Mesendoderm (in vitro differentiated cells): Measurements from ENCODE around the gene SIGLEC9.

Experiments
- DNase-seq: peaks from one replicate; pipeline ENCODE4 v3.0.0; 2013
- H2AK5ac ChIP-seq: 2 replicates; pipeline ENCODE4 v1.6.1; 2013; ENCODE audit warnings: low read length, inconsistent platforms
- H2BK120ac ChIP-seq: 2 replicates; pipeline ENCODE4 v1.6.1; 2013; ENCODE audit warnings: low read depth, mild to moderate bottlenecking, low read length, moderate library complexity, mixed read lengths
- H2BK15ac ChIP-seq: replicated peaks from 2 replicates; pipeline ENCODE4 v1.6.1; 2013; ENCODE audit warnings: low read depth, mild to moderate bottlenecking, moderate library complexity
- H2BK5ac ChIP-seq: 2 replicates; pipeline ENCODE4 v1.6.1; 2013; ENCODE audit warnings: low read length, inconsistent platforms
- H3K18ac ChIP-seq: 2 replicates; pipeline ENCODE4 v1.6.1; 2013; ENCODE audit warnings: mild to moderate bottlenecking, low read length, mixed read lengths
- H3K23ac ChIP-seq: one replicate; pipeline ENCODE4 v1.6.1; 2013; ENCODE audit warnings: low read length
- H3K27ac ChIP-seq: 2 replicates; pipeline ENCODE4 v1.5.1; 2013; ENCODE audit warnings: low read depth, mild to moderate bottlenecking, inconsistent platforms, low read length, moderate library complexity
- H3K27me3 ChIP-seq: 2 replicates; pipeline ENCODE4 v1.6.1; 2013; ENCODE audit warnings: low read length, control low read depth, mild to moderate bottlenecking, inconsistent platforms; ENCODE audit not compliant: insufficient read depth, poor library complexity
- H3K36me3 ChIP-seq: 2 replicates; pipeline ENCODE4 v1.6.1; 2013; ENCODE audit warnings: low read length, inconsistent platforms; ENCODE audit not compliant: control insufficient read depth, insufficient read depth
- H3K4ac ChIP-seq: one replicate; pipeline ENCODE4 v1.6.1; 2013; ENCODE audit warnings: low read depth, mild to moderate bottlenecking, low read length, moderate library complexity
- H3K4me1 ChIP-seq: 2 replicates; pipeline ENCODE4 v1.6.1; 2013; ENCODE audit warnings: low read depth, low read length, inconsistent platforms; ENCODE audit not compliant: control insufficient read depth
- H3K4me2 ChIP-seq: 2 replicates; pipeline ENCODE4 v1.6.1; 2013; ENCODE audit warnings: low read length
- H3K4me3 ChIP-seq: 2 replicates; pipeline ENCODE4 v1.5.1; 2013; ENCODE audit warnings: mild to moderate bottlenecking, low read length
- H3K56ac ChIP-seq: one replicate; pipeline ENCODE4 v1.6.1; 2013; ENCODE audit warnings: low read length
- H3K79me1 ChIP-seq: 2 replicates; pipeline ENCODE4 v1.6.1; 2013; ENCODE audit warnings: low read length, inconsistent platforms
- H3K79me2 ChIP-seq: 2 replicates; pipeline ENCODE4 v1.6.1; 2013; ENCODE audit warnings: mild to moderate bottlenecking, low read length; ENCODE audit not compliant: control insufficient read depth, insufficient read depth
- H3K9ac ChIP-seq: 2 replicates; pipeline ENCODE4 v1.6.1; 2013; ENCODE audit warnings: low read length, inconsistent platforms
- H4K5ac ChIP-seq: one replicate; pipeline ENCODE4 v1.6.1; 2013; ENCODE audit warnings: low read length
- H4K8ac ChIP-seq: one replicate; pipeline ENCODE4 v1.6.1; 2013; ENCODE audit warnings: low read depth, mild to moderate bottlenecking, control low read depth, low read length, moderate library complexity
- WGBS: extraction: QIAGEN DNeasy Blood & Tissue Kit; methylation state at CpG from one replicate; pipeline ENCODE4 v1.1.7; 2013; ENCODE audit warnings: low lambda C conversion rate, missing lambda C conversion rate; ENCODE audit not compliant: insufficient coverage; ENCODE audit errors: extremely low coverage; 5-methylcytosine and 5-hydroxymethylcytosine counted together

Gene SIGLEC9

GRCh38 chr19:51159656-51160055 is 35.0 kb downstream of the SIGLEC9 start:
- Histone ChIP-seq H3K18ac (no peak overlapping the region), H3K4ac (no peak overlapping the region), H2BK15ac (no peak overlapping the region), H3K36me3 (no peaks in the 10 kb centered on the region), H3K79me1 (no peaks in the 10 kb centered on the region), H3K27ac (no peak overlapping the region), H3K56ac (no peak overlapping the region), H2BK120ac (no peak overlapping the region), H3K4me2 (no peak overlapping the region), H4K8ac (no peak overlapping the region), H3K9ac (no peak overlapping the region), H2BK5ac (no peak overlapping the region), H3K79me2 (no peaks in the 10 kb centered on the region), H3K4me1 (no peaks in the 10 kb centered on the region), H2AK5ac (no peak overlapping the region), H3K23ac (no peak overlapping the region), H4K5ac (no peak overlapping the region), H3K4me3 (no peak overlapping the region), H3K27me3 (no peaks in the 10 kb centered on the region)
- no CpG with 5 or more reads among the region's 4 CpGs for WGBS
- no peak for DNase-seq

GRCh38 chr19:51161266-51161665 is 36.6 kb downstream of the SIGLEC9 start:
- no peak overlapping the region for H2BK120ac ChIP-seq
- DNase-seq = no peak
- H3K79me2 ChIP-seq = no peaks in the 10 kb centered on the region
- no peaks in the 10 kb centered on the region for H3K36me3 ChIP-seq
- no peaks in the 10 kb centered on the region for H3K79me1 ChIP-seq
- no peak overlapping the region for H3K4ac ChIP-seq
- H3K27ac ChIP-seq = no peak overlapping the region
- H3K23ac ChIP-seq = no peak overlapping the region
- no peak overlapping the region for H4K8ac ChIP-seq
- no peak overlapping the region for H4K5ac ChIP-seq
- no peak overlapping the region for H3K56ac ChIP-seq
- H3K18ac ChIP-seq = no peak overlapping the region
- H2BK5ac ChIP-seq = no peak overlapping the region
- H3K9ac ChIP-seq = no peak overlapping the region
- WGBS = no CpG with 5 or more reads among the region's 1 CpG
- no peak overlapping the region for H3K4me3 ChIP-seq
- no peak overlapping the region for H2AK5ac ChIP-seq
- no peaks in the 10 kb centered on the region for H3K27me3 ChIP-seq
- no peak overlapping the region for H3K4me2 ChIP-seq
- H3K4me1 ChIP-seq = no peaks in the 10 kb centered on the region
- H2BK15ac ChIP-seq = no peak overlapping the region

GRCh38 chr19:51161867-51162496 is 37.3 kb downstream of the SIGLEC9 start:
- H3K36me3 ChIP-seq = no peaks in the 10 kb centered on the region
- H2BK5ac ChIP-seq = no peak overlapping the region
- no peaks in the 10 kb centered on the region for H3K79me1 ChIP-seq
- no peak overlapping the region for H3K9ac ChIP-seq
- no peak overlapping the region for H2BK120ac ChIP-seq
- no peak for DNase-seq
- no peak overlapping the region for H4K8ac ChIP-seq
- no peak overlapping the region for H4K5ac ChIP-seq
- no peak overlapping the region for H3K23ac ChIP-seq
- no peak overlapping the region for H2BK15ac ChIP-seq
- H3K27me3 ChIP-seq = no peaks in the 10 kb centered on the region
- no peak overlapping the region for H3K4ac ChIP-seq
- H3K79me2 ChIP-seq = no peaks in the 10 kb centered on the region
- no peak overlapping the region for H2AK5ac ChIP-seq
- WGBS = no CpG with 5 or more reads among the region's 4 CpGs
- no peak overlapping the region for H3K18ac ChIP-seq
- H3K4me3 ChIP-seq = no peak overlapping the region
- no peak overlapping the region for H3K56ac ChIP-seq
- H3K4me1 ChIP-seq = no peaks in the 10 kb centered on the region
- no peak overlapping the region for H3K27ac ChIP-seq
- H3K4me2 ChIP-seq = no peak overlapping the region

GRCh38 chr19:51163257-51163656 is 38.6 kb downstream of the SIGLEC9 start:
- Histone ChIP-seq H3K23ac (no peak overlapping the region), H3K27me3 (no peaks in the 10 kb centered on the region), H2BK120ac (no peak overlapping the region), H3K4me2 (no peak overlapping the region), H3K4me3 (no peak overlapping the region), H3K18ac (no peak overlapping the region), H3K9ac (no peak overlapping the region), H3K4ac (no peak overlapping the region), H3K36me3 (no peaks in the 10 kb centered on the region), H2BK15ac (no peak overlapping the region), H3K79me1 (no peaks in the 10 kb centered on the region), H2AK5ac (no peak overlapping the region), H3K79me2 (no peaks in the 10 kb centered on the region), H3K56ac (no peak overlapping the region), H4K8ac (no peak overlapping the region), H4K5ac (no peak overlapping the region), H3K27ac (no peak overlapping the region), H2BK5ac (no peak overlapping the region), H3K4me1 (no peaks in the 10 kb centered on the region)
- DNase-seq = no peak
- no CpG with 5 or more reads among the region's 3 CpGs for WGBS

- H3K27ac ChIP-seq = no peak overlapping the region
- H2BK15ac ChIP-seq = no peak overlapping the region
- no peak overlapping the region for H2BK5ac ChIP-seq
- no CpG with 5 or more reads among the region's 3 CpGs for WGBS
- H3K18ac ChIP-seq = no peak overlapping the region
- no peak overlapping the region for H4K5ac ChIP-seq
- H3K36me3 ChIP-seq = no peaks in the 10 kb centered on the region
- no peak overlapping the region for H3K4me2 ChIP-seq
- no peaks in the 10 kb centered on the region for H3K4me1 ChIP-seq
- no peak for DNase-seq
- no peak overlapping the region for H2AK5ac ChIP-seq
- H4K8ac ChIP-seq = no peak overlapping the region
- H3K23ac ChIP-seq = no peak overlapping the region
- no peak overlapping the region for H3K9ac ChIP-seq
- no peak overlapping the region for H2BK120ac ChIP-seq
- no peaks in the 10 kb centered on the region for H3K27me3 ChIP-seq
- H3K4ac ChIP-seq = no peak overlapping the region
- H3K79me2 ChIP-seq = no peaks in the 10 kb centered on the region
- no peak overlapping the region for H3K56ac ChIP-seq
- no peak overlapping the region for H3K4me3 ChIP-seq
- H3K79me1 ChIP-seq = no peaks in the 10 kb centered on the region
Measured at GRCh38 chr19:51164215-51164614, 39.5 kb downstream of the SIGLEC9 start.

GRCh38 chr19:51166846-51167490 is 42.3 kb downstream of the SIGLEC9 start:
- Histone ChIP-seq H3K4me2 (no peak overlapping the region), H3K79me2 (no peaks in the 10 kb centered on the region), H2AK5ac (no peak overlapping the region), H3K23ac (no peak overlapping the region), H3K9ac (no peak overlapping the region), H3K4me3 (no peak overlapping the region), H3K56ac (no peak overlapping the region), H3K36me3 (no peaks in the 10 kb centered on the region), H3K4ac (no peak overlapping the region), H3K27ac (no peak overlapping the region), H3K27me3 (no peaks in the 10 kb centered on the region), H2BK120ac (no peak overlapping the region), H3K4me1 (no peaks in the 10 kb centered on the region), H4K8ac (no peak overlapping the region), H2BK5ac (no peak overlapping the region), H3K79me1 (no peaks in the 10 kb centered on the region), H4K5ac (no peak overlapping the region), H2BK15ac (no peak overlapping the region), H3K18ac (no peak overlapping the region)
- no CpG with 5 or more reads among the region's 9 CpGs for WGBS
- DNase-seq = no peak
